GM19240 (cell line): ENCODE data around the gene MECP2.
"Not testable (repeated sequence)": the region's sequence is repeated elsewhere in the genome, so short reads cannot be mapped to it uniquely, and the experiment has no call there.

Source experiments
- DNase-seq: peaks from one replicate; pipeline ENCODE4 v3.0.0; 2011; ENCODE audit warnings: low spot score; ENCODE audit not compliant: insufficient read length

The MECP2 gene

GRCh38 chrX:153993978-153994377, 103.5 kb downstream of the MECP2 start:
- no peak for DNase-seq

- no peak for DNase-seq
Measured at GRCh38 chrX:153993079-153993478, 104.4 kb downstream of the MECP2 start.

GRCh38 chrX:153992180-153992579, 105.3 kb downstream of the MECP2 start:
- DNase-seq: no peak

- DNase-seq: no peak
Measured at GRCh38 chrX:153991013-153991580, 106.4 kb downstream of the MECP2 start.

GRCh38 chrX:153989973-153990655, 107.4 kb downstream of the MECP2 start:
- no peak for DNase-seq

- no peak for DNase-seq
Measured at GRCh38 chrX:153988493-153988892, 109.0 kb downstream of the MECP2 start.

DNA sequence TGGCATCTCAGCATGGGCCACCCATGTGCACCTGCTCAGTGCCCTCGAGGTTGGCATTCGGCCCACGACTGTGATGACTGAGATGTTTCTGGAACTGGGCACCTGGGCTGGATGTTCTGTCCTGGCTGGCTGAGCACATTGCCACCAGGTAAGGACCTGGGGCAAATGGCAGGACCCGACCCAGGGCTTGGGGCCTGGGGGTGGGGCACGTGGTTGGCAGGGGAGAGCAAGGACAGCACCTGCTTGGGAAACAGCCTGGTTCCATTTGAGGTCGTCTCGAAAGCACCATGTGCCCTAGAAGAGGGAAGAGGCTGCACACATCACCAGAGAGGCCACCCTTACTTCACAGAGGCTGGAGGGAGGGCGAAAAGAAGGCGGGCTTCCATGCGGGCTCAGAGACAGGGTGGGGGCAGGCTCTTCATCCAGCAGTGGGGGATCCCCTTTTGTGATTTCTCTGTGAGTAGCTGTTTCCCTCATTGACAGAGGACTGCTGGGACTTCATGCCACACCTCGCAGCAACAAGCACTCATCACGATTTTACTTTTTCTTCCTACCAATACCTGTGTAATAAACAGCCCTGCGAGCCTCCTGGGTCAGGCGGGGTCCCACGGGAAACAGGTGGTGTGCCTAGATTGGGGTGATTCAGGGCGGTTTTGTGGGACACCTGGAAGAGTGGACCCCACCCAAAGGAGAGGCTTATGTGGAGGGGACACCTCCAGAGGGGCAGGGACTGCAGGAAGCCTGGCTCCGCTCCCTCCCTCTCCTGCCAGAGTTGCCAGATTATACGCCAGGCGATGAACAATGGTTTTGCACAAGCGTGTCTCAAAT, 113.0 kb downstream of the MECP2 start:
- DNase-seq: no peak

- no peak for DNase-seq
Measured at GRCh38 chrX:153983321-153983801, 114.2 kb downstream of the MECP2 start.

DNA sequence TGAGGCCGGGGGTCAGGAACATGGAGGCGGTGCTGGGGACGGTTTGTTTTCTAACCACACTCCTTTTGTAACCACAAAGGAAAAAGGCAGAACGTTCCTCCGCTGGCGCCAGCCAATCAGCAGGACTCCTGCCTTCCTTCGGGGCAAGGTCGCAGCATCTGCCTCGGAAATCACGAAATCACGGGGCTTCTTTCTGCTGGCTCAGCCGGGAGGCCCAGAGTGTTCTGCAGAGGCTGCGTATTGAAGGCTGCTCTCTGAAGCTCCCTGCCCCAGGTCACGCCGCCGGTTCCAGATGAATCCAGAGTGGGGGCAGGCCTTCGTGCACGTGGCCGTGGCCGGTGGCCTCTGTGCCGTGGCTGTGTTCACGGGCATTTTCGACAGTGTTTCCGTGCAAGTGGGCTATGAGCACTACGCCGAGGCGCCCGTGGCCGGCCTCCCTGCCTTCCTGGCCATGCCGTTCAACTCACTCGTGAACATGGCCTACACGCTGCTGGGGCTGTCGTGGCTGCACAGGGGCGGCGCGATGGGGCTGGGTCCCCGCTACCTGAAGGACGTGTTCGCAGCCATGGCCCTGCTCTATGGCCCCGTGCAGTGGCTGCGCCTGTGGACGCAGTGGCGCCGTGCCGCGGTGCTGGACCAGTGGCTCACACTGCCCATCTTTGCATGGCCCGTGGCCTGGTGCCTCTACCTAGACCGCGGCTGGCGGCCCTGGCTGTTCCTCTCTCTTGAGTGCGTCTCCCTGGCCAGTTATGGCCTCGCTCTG, 115.6 kb downstream of the MECP2 start:
- no peak for DNase-seq

DNA sequence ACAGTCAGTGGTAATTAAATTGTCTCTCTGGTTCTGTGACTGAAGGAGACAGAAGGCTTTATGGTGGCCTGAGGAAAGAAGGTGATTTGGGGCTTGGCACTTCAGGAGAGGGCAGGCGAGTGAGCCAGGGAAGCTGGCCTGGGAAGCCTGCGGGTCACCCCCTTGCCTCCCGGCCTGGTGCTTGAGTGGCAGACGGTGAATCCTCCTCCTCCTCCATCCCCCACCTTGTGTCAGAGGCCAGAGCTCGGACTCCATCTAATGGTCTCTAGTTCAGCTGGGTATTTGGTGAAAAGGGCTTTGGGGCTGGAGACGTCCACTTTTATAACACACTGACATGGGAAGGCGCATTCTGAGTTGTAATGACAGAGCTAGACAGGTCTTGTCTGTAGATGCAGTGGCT, 116.3 kb downstream of the MECP2 start:
- DNase-seq: no peak

DNA sequence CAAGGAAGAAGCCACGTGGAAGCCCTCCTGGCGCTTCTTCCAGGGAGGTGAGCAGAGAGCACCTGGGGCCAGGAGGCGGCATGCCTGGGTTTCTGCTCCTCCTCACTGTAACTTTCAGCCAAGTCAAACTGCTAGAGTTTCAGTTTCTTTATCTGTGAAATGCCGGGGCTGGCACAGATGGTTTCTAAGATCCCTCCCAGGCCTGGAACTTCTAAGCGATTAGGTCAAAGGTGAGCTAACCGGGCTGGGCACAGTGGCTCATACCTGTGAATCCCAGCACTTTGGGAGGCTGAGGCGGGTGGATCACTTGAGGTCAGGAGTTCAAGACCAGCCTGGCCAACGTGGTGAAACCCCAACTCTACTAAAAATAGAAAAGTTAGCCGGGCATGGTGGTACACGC, 117.1 kb downstream of the MECP2 start:
- not testable (repeated sequence) for DNase-seq

- DNase-seq: no peak
Measured at GRCh38 chrX:153974726-153975286, 122.7 kb downstream of the MECP2 start.

DNA sequence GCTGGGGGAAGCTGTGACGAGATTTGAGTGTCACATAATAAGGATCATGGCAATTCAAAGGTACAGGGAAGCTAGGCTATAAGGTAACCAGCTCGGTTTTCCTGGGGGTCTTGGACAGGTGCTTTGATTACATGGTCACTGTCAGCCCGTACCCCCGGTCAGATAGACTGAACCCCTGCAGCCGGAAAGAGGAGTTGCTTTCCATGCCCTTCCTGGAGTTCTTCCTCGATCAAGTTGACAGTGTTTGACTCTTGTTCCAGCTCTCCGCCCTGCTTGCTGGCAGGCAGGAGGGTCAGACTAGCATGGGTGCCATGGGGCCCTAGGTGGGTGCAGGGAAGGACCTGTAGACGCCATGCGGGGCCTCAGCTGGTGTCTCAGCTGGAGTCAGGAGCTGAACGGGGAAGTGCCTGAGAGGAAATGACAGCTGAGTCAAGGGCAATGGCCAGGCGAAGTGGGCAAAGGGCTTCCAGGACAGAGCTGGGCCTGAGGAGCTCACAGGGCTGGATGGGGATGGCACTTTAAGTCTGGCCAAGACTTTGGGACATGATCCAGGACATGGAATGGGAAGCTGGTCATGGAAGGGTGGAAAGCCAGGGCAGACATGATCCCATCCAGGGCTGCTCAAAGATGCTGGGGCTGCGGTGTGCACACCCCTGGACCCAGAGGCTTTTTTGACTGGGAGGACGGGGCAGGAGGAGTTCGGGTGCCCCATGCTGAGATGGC, 123.4 kb downstream of the MECP2 start:
- no peak for DNase-seq

DNA sequence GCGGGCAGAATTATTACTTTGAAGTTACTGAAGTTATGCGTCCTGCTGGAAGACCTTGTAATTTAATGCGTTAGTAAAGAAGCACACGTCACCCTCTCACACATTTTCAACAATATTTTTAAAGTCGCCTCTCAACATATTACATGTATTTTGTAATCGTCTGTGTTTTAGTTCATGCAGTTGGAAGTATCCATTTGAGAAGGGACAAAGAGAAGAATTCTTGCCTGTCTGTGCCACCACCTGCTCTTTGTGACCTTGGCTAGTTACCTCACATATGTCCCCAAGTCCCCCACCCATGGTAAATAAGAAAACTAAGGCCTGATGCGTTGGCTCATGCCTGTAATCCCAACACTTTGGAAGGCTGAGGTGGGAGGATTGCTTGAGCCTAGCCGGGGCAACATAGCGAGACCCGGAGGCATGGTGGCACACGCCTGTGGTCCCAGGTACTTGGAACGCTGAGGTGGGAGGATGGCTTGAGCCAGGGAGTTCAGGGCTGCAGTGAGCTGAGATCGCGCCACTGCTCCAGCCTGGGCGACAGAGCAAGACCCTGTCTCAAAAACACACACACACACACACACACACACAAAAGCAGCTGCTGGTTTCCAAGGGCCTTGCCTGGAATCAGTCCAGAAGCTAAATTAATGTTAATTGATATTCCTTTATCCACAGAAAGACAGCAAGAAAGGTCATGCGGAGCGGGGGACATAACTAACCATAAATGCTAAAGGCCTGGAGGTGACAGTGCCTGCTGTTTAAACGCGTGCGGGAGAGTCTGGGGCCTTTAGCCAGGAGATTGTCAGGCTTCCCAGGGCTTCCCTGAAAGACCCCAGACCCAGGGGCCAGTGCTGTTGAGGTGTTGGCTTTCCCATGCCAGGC, 124.2 kb downstream of the MECP2 start:
- DNase-seq: no peak

DNA sequence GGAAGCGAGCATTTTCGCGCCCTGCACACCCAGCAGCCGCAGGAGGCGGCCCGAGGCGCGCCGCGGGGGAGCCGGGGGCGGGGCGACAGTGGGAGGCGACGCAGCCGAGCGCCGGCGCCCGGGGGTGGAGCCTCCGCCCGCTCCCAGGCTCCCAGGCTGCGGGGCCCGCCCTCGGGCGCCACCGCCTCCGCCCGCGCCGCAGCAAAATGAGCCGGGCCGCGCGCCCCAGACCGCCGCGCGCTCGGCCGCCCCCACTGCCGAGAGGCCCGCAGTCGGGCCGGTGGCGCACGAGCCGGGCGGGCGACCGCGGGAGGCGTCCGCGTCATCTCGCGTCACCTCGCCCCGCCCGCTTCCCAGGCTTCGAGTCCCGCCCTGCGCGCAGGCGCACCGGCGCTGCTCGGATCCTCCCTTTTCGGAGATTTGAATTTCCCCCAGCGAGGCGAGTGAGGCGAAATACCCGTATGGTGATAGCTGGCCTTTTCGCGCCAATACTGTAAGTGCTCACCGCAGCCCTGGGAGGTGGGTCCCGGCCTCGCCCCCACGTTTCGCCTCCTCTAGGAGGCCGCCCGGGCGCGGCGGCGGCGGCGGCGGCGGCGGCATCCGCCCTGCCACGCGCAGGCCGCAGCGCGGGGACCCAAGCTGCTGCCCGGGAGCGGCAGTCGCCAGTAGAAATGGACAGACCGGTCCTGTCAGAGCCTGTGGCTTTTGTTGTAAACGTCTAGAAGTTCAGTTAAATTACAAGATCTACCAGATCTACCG, 125.0 kb downstream of the MECP2 start, which contains the start of gene TMEM187:
TMEM187 (plus strand) TSS at position 387 of the 759 bp plus-strand sequence. CDS start 9,309 bp downstream, outside the sequence.
- peak; percentile 77 for DNase-seq
